ENCODE measurements around the gene ATP5MC3.

DNA sequence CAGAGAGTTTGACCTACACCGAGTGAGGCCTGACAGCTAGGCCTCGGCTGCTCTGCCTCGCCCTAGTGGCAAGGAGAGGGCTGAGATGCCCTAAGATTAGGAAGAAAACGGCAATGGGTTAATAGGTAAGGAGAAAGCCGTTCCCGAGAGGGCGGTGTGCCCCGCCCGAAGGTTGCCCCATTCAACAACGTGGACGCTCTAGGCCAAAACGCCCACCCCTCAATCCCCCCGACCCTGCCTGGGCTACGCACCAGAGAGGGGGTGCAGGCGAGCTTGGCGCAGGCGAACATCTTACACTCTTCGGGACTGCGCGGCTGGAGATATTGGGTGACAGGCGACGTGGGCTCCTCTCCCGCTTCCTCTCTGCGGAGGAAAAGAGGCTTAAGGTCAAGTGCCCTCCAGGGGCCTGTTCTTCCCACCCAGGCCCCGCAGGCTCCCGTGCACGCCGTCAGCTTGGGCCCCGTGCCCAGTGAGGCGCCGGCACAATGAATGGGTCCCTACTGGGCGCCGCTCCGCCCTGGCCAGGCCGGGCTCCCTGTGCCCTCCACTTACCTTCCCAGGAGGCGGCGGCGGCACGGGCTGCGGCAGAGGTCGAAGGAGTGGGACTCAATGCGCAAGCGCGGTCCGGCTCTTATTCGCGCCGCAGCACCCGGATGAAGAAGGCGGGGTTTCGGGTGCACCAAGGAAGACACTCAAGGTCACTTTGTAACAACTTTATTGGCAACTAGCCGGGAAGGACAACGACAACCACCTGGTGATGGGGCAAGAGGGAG is at the start of gene ATP5MC3:
- TF ChIP-seq, protein P1, sequence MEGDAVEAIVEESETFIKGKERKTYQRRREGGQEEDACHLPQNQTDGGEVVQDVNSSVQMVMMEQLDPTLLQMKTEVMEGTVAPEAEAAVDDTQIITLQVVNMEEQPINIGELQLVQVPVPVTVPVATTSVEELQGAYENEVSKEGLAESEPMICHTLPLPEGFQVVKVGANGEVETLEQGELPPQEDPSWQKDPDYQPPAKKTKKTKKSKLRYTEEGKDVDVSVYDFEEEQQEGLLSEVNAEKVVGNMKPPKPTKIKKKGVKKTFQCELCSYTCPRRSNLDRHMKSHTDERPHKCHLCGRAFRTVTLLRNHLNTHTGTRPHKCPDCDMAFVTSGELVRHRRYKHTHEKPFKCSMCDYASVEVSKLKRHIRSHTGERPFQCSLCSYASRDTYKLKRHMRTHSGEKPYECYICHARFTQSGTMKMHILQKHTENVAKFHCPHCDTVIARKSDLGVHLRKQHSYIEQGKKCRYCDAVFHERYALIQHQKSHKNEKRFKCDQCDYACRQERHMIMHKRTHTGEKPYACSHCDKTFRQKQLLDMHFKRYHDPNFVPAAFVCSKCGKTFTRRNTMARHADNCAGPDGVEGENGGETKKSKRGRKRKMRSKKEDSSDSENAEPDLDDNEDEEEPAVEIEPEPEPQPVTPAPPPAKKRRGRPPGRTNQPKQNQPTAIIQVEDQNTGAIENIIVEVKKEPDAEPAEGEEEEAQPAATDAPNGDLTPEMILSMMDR (IDR thresholded peaks at IDR 0.05; ENCODE audit: low read depth, low read length) = no peak
- TF ChIP-seq EZH2phosphoT487 (IDR thresholded peaks at IDR 0.05; ENCODE audit: low read depth) = no peak
